ENCODE results near the gene IREB2.

GRCh38 chr15:78444255-78444654, 6.2 kb downstream of the IREB2 start:
- TF ChIP-seq CTCF (IDR thresholded peaks at IDR 0.05; ENCODE audit: insufficient read depth, low read depth, low read length) (no peak), EZH2 (IDR thresholded peaks at IDR 0.05; ENCODE audit: insufficient read depth, low read length) (no peak)

Measured in astrocyte (in vitro differentiated cells and primary cell).